Spleen (tissue), 11 donors: ENCODE data around the gene NEO1. TPM values are rescaled to one million over a fixed set of nuclear protein-coding genes. Genes with fewer than 3 reads are reported as not detected.
"Not testable (repeated sequence)": the region's sequence is repeated elsewhere in the genome, so short reads cannot be mapped to it uniquely, and the experiment has no call there.

Source experiments
- DNase-seq: peaks from one replicate; pipeline ENCODE4 v3.0.0-alpha.2; 2020
- H3K27ac ChIP-seq, 8 donors: fragments of 200-600 bp; sonication (generic) in 7 of 8; 1 replicate in 4 of 8; 2 replicates in 4 of 8; pipeline versions ENCODE4 v1.5.0 to v1.8.0; 2016 to 2021; ENCODE audit warnings: inconsistent platforms in 4 of 8, mild to moderate bottlenecking in 4 of 8, moderate library complexity in 1 of 8
- H3K27me3 ChIP-seq, 7 donors: fragments of 200-600 bp; sonication (generic) in 6 of 7; replicated peaks in 1 of 7; 1 replicate in 4 of 7; 2 replicates in 3 of 7; pipeline versions ENCODE4 v1.5.0 to v1.8.0; 2016 to 2021; ENCODE audit warnings: inconsistent platforms in 3 of 7, mild to moderate bottlenecking in 1 of 7
- H3K36me3 ChIP-seq, 6 donors: fragments of 200-600 bp; sonication (generic) in 5 of 6; 1 replicate in 4 of 6; 2 replicates in 2 of 6; pipeline versions ENCODE4 v1.5.0 to v1.8.0; 2016 to 2021; ENCODE audit warnings: inconsistent platforms in 2 of 6
- H3K4me1 ChIP-seq, 6 donors: fragments of 200-600 bp; sonication (generic) in 5 of 6; 1 replicate in 3 of 6; 2 replicates in 3 of 6; pipeline versions ENCODE4 v1.5.0 to v1.8.0; 2016 to 2021; ENCODE audit warnings: inconsistent platforms in 3 of 6
- H3K4me3 ChIP-seq, 8 donors: fragments of 200-600 bp; sonication (generic) in 7 of 8; 1 replicate in 4 of 8; 2 replicates in 4 of 8; pipeline versions ENCODE4 v1.5.0 to v1.8.0; 2016 to 2021; ENCODE audit warnings: inconsistent platforms in 4 of 8, mild to moderate bottlenecking in 4 of 8, moderate library complexity in 2 of 8
- H3K9me3 ChIP-seq, 8 donors: fragments of 200-600 bp; sonication (generic) in 7 of 8; 1 replicate in 4 of 8; 2 replicates in 4 of 8; pipeline versions ENCODE4 v1.5.0 to v1.8.0; 2016 to 2021; ENCODE audit warnings: inconsistent platforms in 4 of 8
- POLR2A ChIP-seq, 3 donors: fragments of 450-650 bp; IDR thresholded peaks; one replicate each; pipeline ENCODE4 v1.5.1; 2017; ENCODE audit warnings: antibody characterized with exemption in 3 of 3, mild to moderate bottlenecking in 1 of 3
- POLR2AphosphoS5 ChIP-seq, 3 donors: sonication (generic); formaldehyde crosslinking; IDR thresholded peaks; one replicate each; pipeline ENCODE4 v1.5.1; 2017; ENCODE audit warnings: antibody characterized with exemption in 3 of 3
- WGBS, 5 donors: extraction: QIAGEN DNeasy Blood & Tissue Kit in 3 of 5; methylation state at CpG; one replicate each; pipeline versions ENCODE4 v1.1.5 to v1.1.7; 2013 to 2018; 5-methylcytosine and 5-hydroxymethylcytosine counted together
- intact Hi-C: fragments of 100-400 bp; cut with DNase I; formaldehyde crosslinking; loops from one replicate; pipeline ENCODE4 v1.15.0; 2023; ENCODE audit warnings: low total_unique reads
- polyA plus RNA-seq, 3 donors: library from polyadenylated mRNA; stranded (reverse); fragments of 200-250 nt; gene quantifications; one replicate each; pipeline ENCODE4 v1.2.1, GENCODE V29; 2013
- total RNA-seq, 7 donors: library from RNA; depleted of rRNA in 3 of 7; stranded (reverse); fragments of >200 nt in 3 of 7; fragmentation: NEBNext Ultra II Directional in 4 of 7; extraction: Animal tissue kit (Norgen Biotek cat#: 25700) in 4 of 7; gene quantifications; one replicate each; pipeline versions ENCODE4 v1.1.0 to v1.2.1, GENCODE V29; 2016 to 2021
- TF ChIP-seq, protein P1 (sequence below), 11 experiments: fragments of 200-600 bp in 7 of 11; fragments of 450-650 bp in 4 of 11; sonication (generic) in 4 of 11; IDR thresholded peaks in 8 of 11; conservative IDR thresholded peaks in 3 of 11; 1 replicate in 7 of 11; 2 replicates in 4 of 11; pipeline versions ENCODE4 v1.4.0 to v1.8.0; 2016 to 2021; ENCODE audit warnings: antibody characterized with exemption in 11 of 11, inconsistent platforms in 4 of 11, mild to moderate bottlenecking in 1 of 11
- donor health status: healthy with polysubstance abuse.
- donor health status: DM: no; HTN: no; CAD: no; lungs with moderate emphysema.
- donor health status: DM: no; HTN: no; CAD: no.
- donor health status: Bipolar disorder and iron deficiency.
- donor health status: healthy.
- donor health status: DM: no; HTN: no; CAD: no.
- donor health status: DM: yes; HTN: yes; CAD: no.

NEO1 gene
- total and polyA plus RNA-seq, 10 donors = 1.4 to 14.3 (median 10.5) TPM

DNA sequence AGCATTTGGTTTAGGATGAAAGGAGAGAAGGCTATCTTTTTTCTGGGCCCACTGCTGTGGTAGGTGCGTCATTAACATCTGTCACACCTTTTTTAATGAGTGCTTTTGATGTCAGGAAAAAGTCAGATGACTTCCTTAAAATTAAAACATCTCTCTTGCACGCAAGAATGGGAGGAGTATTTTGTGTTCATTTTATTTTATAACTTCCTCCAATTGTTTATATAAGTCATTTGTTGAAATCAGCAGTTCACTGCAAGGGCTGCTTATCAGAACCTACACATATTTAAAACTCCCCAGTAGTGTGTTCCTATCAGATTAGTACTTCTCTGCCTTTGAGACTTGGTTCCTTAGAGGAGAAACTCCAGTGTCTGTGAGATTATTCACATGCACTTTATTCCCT, 143.8 kb downstream of the NEO1 start:
- 9 to 19% (median 13%) methylated on average over 2 of the region's 2 CpGs for WGBS, 5 donors
- no peak overlapping the region for H3K27ac ChIP-seq
- H3K4me3 ChIP-seq = no peak overlapping the region
- H3K4me1 ChIP-seq = no peaks in the 10 kb centered on the region
- intact Hi-C loops = no loop called here
- no peaks in the 10 kb centered on the region for H3K9me3 ChIP-seq
- DNase-seq = no peak
- H3K27me3 ChIP-seq = no peaks in the 10 kb centered on the region
- TF ChIP-seq, protein P1, sequence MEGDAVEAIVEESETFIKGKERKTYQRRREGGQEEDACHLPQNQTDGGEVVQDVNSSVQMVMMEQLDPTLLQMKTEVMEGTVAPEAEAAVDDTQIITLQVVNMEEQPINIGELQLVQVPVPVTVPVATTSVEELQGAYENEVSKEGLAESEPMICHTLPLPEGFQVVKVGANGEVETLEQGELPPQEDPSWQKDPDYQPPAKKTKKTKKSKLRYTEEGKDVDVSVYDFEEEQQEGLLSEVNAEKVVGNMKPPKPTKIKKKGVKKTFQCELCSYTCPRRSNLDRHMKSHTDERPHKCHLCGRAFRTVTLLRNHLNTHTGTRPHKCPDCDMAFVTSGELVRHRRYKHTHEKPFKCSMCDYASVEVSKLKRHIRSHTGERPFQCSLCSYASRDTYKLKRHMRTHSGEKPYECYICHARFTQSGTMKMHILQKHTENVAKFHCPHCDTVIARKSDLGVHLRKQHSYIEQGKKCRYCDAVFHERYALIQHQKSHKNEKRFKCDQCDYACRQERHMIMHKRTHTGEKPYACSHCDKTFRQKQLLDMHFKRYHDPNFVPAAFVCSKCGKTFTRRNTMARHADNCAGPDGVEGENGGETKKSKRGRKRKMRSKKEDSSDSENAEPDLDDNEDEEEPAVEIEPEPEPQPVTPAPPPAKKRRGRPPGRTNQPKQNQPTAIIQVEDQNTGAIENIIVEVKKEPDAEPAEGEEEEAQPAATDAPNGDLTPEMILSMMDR (IDR thresholded peaks at IDR 0.05 in 8 of 11, conservative IDR thresholded peaks at IDR 0.05 in 3 of 11) = no peak
- TF ChIP-seq POLR2A (IDR thresholded peaks at IDR 0.05) (no peak), POLR2AphosphoS5 (IDR thresholded peaks at IDR 0.05) (no peak)
- H3K36me3 ChIP-seq = no peaks in the 10 kb centered on the region

DNA sequence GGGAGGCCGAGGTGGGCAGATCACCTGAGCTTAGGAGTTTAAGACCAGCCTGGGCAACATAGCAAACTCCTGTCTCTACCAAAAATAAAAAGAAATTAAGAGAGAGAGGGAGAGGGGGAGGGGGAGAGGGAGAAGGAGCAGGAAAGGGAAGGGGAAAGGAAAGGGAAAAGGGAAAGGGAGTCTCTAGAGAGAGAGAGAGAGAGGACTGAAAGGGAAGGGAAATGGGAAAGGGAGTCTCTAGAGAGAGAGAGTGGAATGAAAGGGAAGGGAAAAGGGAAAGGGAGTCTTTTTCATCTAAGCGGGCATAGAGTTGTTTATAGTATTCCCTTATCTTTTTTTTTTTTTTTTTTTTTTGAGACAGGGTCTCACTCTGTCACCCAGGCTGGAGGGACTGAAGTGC, 148.1 kb downstream of the NEO1 start:
- no peak for DNase-seq
- H3K36me3 ChIP-seq = no peaks in the 10 kb centered on the region
- no peaks in the 10 kb centered on the region for H3K4me1 ChIP-seq
- no peak for TF ChIP-seq POLR2AphosphoS5 (IDR thresholded peaks at IDR 0.05)
- TF ChIP-seq, protein P1 (IDR thresholded peaks at IDR 0.05 in 8 of 11, conservative IDR thresholded peaks at IDR 0.05 in 3 of 11) = no peak
- no peak for TF ChIP-seq POLR2A (IDR thresholded peaks at IDR 0.05)
- H3K9me3 ChIP-seq = peaks cover 3 to 16% (median 8%) of the 10 kb centered on the region in 8 donors
- no peak overlapping the region for H3K4me3 ChIP-seq
- H3K27ac ChIP-seq = no peak overlapping the region
- no peaks in the 10 kb centered on the region for H3K27me3 ChIP-seq
- WGBS, 5 donors = 91 to 95% (median 95%) methylated on average over 2 of the region's 2 CpGs
- intact Hi-C loops = no loop called here

DNA sequence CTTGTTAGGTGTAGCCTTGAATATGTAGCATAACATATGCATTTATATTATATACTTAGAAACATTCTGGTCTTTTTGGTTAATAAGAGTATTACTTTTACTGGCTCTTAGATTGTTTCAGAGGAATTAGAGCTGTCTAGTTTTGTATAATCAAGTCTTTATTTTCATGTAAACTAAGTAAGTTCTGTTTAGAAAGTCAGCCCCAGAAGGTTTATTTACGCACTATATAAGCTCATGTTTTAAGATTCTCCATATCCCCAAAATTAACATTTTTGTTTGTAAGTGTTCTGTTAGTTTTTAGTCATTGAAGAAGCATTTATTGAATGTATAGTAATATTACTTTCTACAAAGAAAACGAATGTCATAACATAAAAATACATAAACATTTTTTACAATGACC, 158.4 kb downstream of the NEO1 start:
- no peak for DNase-seq
- Histone ChIP-seq H3K9me3 (peaks cover 0 to 1% (median 0%) of the 10 kb centered on the region in 8 donors), H3K4me1 (no peaks in the 10 kb centered on the region), H3K36me3 (no peaks in the 10 kb centered on the region), H3K27me3 (no peaks in the 10 kb centered on the region), H3K27ac (no peak overlapping the region), H3K4me3 (no peak overlapping the region)
- 78 to 95% (median 86%) methylated on average over 2 of the region's 2 CpGs for WGBS, 5 donors
- TF ChIP-seq POLR2AphosphoS5 (IDR thresholded peaks at IDR 0.05) = no peak
- TF ChIP-seq, protein P1 (IDR thresholded peaks at IDR 0.05 in 8 of 11, conservative IDR thresholded peaks at IDR 0.05 in 3 of 11) = no peak
- TF ChIP-seq POLR2A (IDR thresholded peaks at IDR 0.05) = no peak
- intact Hi-C loops = no loop called here

DNA sequence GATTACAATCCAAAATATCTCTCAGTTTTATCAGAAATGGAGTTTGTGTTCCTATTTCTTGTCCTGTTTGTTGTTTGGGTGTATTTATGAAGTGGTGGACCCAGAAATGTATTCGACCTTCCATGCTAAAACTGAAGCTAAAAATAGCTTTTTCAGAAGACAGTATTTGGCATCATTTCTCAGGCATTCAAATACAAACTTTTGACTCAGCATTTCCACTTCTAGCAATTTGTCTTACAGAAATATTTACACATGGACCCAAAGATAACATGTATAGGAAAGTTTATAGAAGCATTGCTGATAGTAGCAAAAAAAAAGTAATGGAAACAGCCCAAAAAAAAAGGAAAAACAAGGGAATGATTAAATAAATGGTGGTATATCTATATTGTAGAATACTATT, 160.2 kb downstream of the NEO1 start:
- H3K4me1 ChIP-seq = no peaks in the 10 kb centered on the region
- no peaks in the 10 kb centered on the region for H3K27me3 ChIP-seq
- no peak overlapping the region for H3K4me3 ChIP-seq
- TF ChIP-seq, protein P1 (IDR thresholded peaks at IDR 0.05 in 8 of 11, conservative IDR thresholded peaks at IDR 0.05 in 3 of 11) = no peak
- TF ChIP-seq POLR2A (IDR thresholded peaks at IDR 0.05) (no peak), POLR2AphosphoS5 (IDR thresholded peaks at IDR 0.05) (no peak)
- no peak for DNase-seq
- peaks cover 0 to 9% (median 2%) of the 10 kb centered on the region in 8 donors for H3K9me3 ChIP-seq
- no peaks in the 10 kb centered on the region for H3K36me3 ChIP-seq
- no peak overlapping the region for H3K27ac ChIP-seq
- intact Hi-C loops = no loop called here
- WGBS, 5 donors = 28 to 51% (median 35%) methylated on average over 1 of the region's 1 CpG

DNA sequence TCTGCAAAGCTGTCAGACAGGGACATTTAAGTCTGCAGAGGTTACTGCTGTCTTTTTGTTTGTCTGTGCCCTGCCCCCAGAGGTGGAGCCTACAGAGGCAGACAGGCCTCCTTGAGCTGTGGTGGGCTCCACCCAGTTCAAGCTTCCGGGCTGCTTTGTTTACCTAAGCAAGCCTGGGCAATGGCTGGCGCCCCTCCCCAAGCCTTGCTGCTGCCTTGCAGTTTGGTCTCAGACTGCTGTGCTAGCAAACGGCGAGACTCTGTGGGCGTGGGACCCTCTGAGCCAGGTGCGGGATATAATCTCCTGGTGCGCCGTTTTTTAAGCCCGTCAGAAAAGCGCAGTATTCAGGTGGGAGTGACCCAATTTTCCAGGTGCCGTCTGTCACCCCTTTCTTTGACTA, 169.2 kb downstream of the NEO1 start:
- H3K4me3 ChIP-seq, H3K27me3 ChIP-seq, H3K27ac ChIP-seq, intact Hi-C loops, H3K4me1 ChIP-seq, DNase-seq, H3K9me3 ChIP-seq, H3K36me3 ChIP-seq: not testable (repeated sequence)
- WGBS, 5 donors = 93 to 95% (median 93%) methylated on average over 6 to 11 of the region's 11 CpGs
